ENCODE measurements around the gene WDR49.
A peak's percentile ranks its signal among the peaks of the same experiment; 100 is the strongest.
"Not testable (repeated sequence)": the region's sequence is repeated elsewhere in the genome, so short reads cannot be mapped to it uniquely, and the experiment has no call there.

The WDR49 gene

GRCh38 chr3:167653760-167654159 is at the start of gene WDR49:
Gene WDR49, minus strand, starts transcription at chr3:167653942. Its CDS starts 517 bp downstream, at chr3:167653425.
- peak; percentile 2 for DNase-seq

GRCh38 chr3:167700926-167701325 is 47.2 kb upstream of the WDR49 start:
- DNase-seq: no peak

GRCh38 chr3:167700046-167700445 is 46.3 kb upstream of the WDR49 start:
- DNase-seq: no peak

GRCh38 chr3:167694121-167694520 is 40.4 kb upstream of the WDR49 start:
- DNase-seq: no peak

- DNase-seq: peak; percentile 61
These were observed 37.6 kb upstream of the WDR49 start for GRCh38 chr3:167691366-167691765.

GRCh38 chr3:167684388-167684993 is 30.7 kb upstream of the WDR49 start:
- peak; percentile 81 for DNase-seq

GRCh38 chr3:167679526-167679925 is 25.8 kb upstream of the WDR49 start:
- no peak for DNase-seq

- DNase-seq: no peak
These were observed 22.1 kb upstream of the WDR49 start for GRCh38 chr3:167675848-167676247.

- no peak for DNase-seq
These were observed 19.5 kb upstream of the WDR49 start for GRCh38 chr3:167673221-167673620.

GRCh38 chr3:167671878-167672427 is 18.2 kb upstream of the WDR49 start:
- no peak for DNase-seq

GRCh38 chr3:167669699-167670098 is 16.0 kb upstream of the WDR49 start:
- no peak for DNase-seq

- DNase-seq: no peak
These were observed 14.9 kb upstream of the WDR49 start for GRCh38 chr3:167668651-167669050.

- DNase-seq: no peak
These were observed 12.8 kb upstream of the WDR49 start for GRCh38 chr3:167666563-167666962.

- DNase-seq: no peak
These were observed 9.2 kb upstream of the WDR49 start for GRCh38 chr3:167662919-167663400.

GRCh38 chr3:167657684-167658225 is 4.0 kb upstream of the WDR49 start:
- no peak for DNase-seq

GRCh38 chr3:167656821-167657220 is 3.1 kb upstream of the WDR49 start:
- DNase-seq: no peak

GRCh38 chr3:167653155-167653554 is 587 bp downstream of the WDR49 start:
- no peak for DNase-seq

- DNase-seq: no peak
These were observed 1.9 kb downstream of the WDR49 start for GRCh38 chr3:167651826-167652225.

- DNase-seq: no peak
These were observed 3.3 kb downstream of the WDR49 start for GRCh38 chr3:167650459-167650858.

GRCh38 chr3:167649746-167650145 is 4.0 kb downstream of the WDR49 start:
- DNase-seq: no peak

- no peak for DNase-seq
These were observed 9.1 kb downstream of the WDR49 start for GRCh38 chr3:167644611-167645010.

- DNase-seq: no peak
These were observed 22.3 kb downstream of the WDR49 start for GRCh38 chr3:167631471-167631870.

- DNase-seq: no peak
These were observed 27.3 kb downstream of the WDR49 start for GRCh38 chr3:167626490-167626889.

- DNase-seq: no peak
These were observed 38.7 kb downstream of the WDR49 start for GRCh38 chr3:167615030-167615429.

GRCh38 chr3:167614196-167614595 is 39.5 kb downstream of the WDR49 start:
- DNase-seq: not testable (repeated sequence)
